HG02588 (cell line): ENCODE measurements around the gene FAM171A1.

ENCODE experiments used
- ATAC-seq: cut with Tn5 transposase; IDR thresholded peaks from one replicate; pipeline ENCODE4 v1.9.1; 2021; ENCODE audit warnings: mild to moderate bottlenecking, moderate library complexity; ENCODE audit not compliant: unreplicated experiment

Gene FAM171A1

DNA sequence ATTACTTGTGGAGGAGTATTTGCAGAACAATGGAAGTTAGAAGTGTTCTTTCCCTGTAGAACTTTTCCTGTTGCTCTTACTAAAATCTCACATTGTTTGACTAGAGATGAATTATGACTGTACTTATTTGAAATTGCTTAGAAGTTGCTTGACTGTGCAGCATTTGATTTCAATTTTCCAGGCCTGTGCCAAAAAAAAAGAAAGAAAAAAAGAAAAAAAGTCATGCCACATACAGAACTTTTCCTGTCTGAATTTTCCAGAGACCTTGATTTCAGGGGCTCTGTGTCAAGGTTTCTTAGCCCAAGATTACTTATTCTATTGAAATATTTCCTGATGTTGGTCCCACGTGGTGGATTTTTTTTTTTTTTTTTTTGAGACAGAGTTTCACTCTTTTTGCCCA is 3.5 kb upstream of the FAM171A1 start:
- ATAC-seq = no peak

GRCh38 chr10:15374156-15374555 is 3.1 kb upstream of the FAM171A1 start:
- no peak for ATAC-seq

- no peak for ATAC-seq
Observed at GRCh38 chr10:15373199-15373598, 2.1 kb upstream of the FAM171A1 start.

- peak; percentile 32 for ATAC-seq
Observed at GRCh38 chr10:15370212-15370855, 755 bp downstream of the FAM171A1 start.

- no peak for ATAC-seq
Observed at GRCh38 chr10:15369256-15370211, 1.6 kb downstream of the FAM171A1 start.

DNA sequence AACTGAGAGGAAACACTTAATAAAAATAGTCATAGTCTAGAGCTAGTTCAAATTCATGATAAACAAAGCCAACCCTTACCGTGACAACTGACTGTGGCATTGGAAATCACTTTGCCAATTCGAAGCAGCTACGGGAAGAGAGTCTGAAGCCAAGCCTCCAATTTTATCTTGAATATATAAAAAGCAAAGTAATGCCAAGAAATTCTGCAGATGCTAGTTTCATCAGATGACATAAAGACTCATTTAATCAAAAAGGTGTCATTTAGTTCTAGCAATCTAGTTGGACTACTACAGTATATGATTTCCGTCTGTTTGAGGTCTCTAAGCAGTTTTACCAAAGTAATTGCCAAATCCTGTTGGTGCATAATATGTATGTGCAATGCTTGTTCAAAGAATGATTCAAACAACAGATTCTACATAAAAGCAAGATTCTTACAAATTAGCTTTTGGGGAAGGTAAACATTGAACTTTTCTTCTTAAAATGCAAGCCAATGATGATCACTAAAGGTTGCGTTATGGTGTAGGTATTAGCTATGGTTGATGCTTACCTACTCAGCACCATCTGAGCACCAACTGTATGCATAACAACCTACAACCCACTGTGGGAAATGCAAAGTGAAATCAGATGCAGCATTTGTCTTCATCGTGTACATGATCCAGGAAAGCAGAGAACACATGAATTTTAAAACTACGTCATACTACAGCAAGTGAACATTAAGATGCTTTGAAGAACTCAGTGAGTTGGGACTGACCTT is 2.8 kb downstream of the FAM171A1 start:
- ATAC-seq = no peak

GRCh38 chr10:15367296-15368085 is 3.6 kb downstream of the FAM171A1 start:
- no peak for ATAC-seq

DNA sequence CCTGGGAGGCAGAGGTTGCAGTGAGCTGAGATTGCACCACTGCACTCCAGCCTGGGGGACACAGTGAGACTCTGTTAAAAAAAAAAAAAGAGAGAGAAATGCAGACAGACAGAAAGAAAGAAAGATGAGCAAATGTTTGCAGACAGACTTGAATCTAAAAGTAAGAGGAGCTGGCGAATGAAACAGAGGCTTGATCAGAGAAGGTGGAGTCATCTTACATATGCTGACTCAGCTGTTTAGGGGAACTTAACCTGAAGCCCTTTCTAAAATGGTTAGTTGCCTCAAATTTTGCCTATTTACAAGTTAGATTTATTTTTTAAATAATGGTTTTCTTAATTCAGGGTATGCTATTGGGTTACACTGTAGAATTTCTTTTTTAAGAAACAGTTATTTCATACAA is 5.4 kb downstream of the FAM171A1 start:
- ATAC-seq = no peak

GRCh38 chr10:15364001-15364400 is 7.1 kb downstream of the FAM171A1 start:
- ATAC-seq = no peak

- no peak for ATAC-seq
Observed at GRCh38 chr10:15363031-15363430, 8.1 kb downstream of the FAM171A1 start.

DNA sequence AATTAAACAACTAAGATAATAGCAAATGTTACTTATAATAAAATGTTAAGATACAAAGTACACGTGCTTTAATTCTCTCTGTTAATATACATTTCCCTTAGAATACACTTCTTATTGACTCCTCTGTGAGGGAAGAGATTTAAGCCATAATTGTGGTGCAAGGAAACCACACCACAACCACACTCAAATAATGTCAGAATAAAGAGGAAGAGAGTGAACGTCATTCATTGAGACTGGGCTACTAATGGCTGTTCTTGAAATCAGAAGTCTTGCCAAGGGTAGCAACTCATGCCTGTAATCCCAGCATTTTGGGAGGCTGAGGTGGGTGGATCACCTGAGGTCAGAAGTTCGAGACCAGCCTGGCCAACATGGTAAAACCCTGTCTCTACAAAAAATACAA is 10.0 kb downstream of the FAM171A1 start:
- no peak for ATAC-seq

GRCh38 chr10:15360566-15360965 is 10.5 kb downstream of the FAM171A1 start:
- no peak for ATAC-seq

GRCh38 chr10:15353471-15354017 is 17.5 kb downstream of the FAM171A1 start:
- no peak for ATAC-seq

- no peak for ATAC-seq
Observed at GRCh38 chr10:15352836-15353235, 18.3 kb downstream of the FAM171A1 start.

- no peak for ATAC-seq
Observed at GRCh38 chr10:15352201-15352600, 18.9 kb downstream of the FAM171A1 start.

DNA sequence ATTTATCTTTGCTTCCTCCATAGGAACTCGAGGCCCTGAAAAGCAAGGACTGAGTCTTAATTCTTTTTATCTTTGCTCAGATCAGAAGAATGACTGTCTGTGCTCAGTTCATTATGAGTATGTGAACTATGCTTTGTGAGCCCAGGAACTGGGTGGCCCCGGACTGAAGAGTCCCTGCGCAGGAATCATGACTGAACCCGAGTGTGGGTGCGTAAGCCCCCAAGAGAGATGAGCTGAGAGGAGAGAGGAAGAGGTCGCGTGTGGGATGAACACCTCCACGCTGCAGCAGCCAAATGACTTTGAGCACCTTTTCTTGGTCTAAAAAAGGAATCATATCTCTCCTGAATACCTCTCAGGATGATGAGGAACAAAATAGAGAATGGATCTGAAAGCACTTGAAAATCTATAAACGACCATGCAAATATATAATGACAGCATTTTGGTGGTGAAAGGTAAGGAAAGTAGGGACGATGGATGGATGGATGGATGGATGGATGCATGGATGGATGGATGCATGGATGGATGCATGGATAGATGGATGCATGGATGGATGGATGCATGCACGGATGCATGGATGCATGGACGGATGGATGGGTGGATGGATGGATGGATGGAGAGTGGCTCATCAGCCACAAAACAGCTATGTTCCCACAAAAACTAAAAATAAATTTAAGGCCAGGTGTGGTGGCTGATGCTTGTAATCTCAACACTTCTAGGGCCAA is 19.8 kb downstream of the FAM171A1 start:
- ATAC-seq = no peak

GRCh38 chr10:15349112-15349511 is 22.0 kb downstream of the FAM171A1 start:
- no peak for ATAC-seq

GRCh38 chr10:15348579-15348978 is 22.5 kb downstream of the FAM171A1 start:
- ATAC-seq = no peak

DNA sequence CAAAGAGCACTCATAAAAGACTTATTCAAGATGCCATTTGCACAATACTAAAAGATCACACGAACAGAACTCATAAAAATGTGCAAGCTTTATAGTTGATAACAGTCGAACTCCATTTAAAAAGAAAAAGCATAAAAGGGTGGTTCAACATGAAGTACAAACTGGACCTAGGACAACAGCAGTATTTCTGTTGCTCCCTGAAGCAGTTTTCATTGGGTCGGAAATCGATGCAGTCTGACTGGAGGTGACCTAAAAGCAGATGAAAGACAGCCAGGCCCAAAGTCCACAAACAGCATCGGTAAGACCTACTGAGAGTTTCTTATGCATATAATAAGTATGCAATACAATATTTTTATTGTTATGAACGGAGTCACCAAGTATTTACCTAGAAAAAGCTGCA is 23.9 kb downstream of the FAM171A1 start:
- ATAC-seq = no peak
